Endothelial cell (in vitro differentiated cells): ENCODE measurements around the gene WNT4. TPM values are rescaled to one million over a fixed set of nuclear protein-coding genes. Genes with fewer than 3 reads are reported as not detected.

Experiments
- DNase-seq: peaks from one replicate; pipeline ENCODE4 v3.0.0; 2021; ENCODE audit warnings: low spot score
- H3K27ac Mint-ChIP-seq: one replicate; pipeline ENCODE4 v1.8.0; 2021; ENCODE audit warnings: mixed read lengths, inconsistent platforms; ENCODE audit not compliant: unreplicated experiment
- H3K27me3 Mint-ChIP-seq: one replicate; pipeline ENCODE4 v1.8.0; 2021; ENCODE audit warnings: mild to moderate bottlenecking, moderate library complexity, mixed read lengths, inconsistent platforms; ENCODE audit not compliant: unreplicated experiment
- H3K36me3 Mint-ChIP-seq: one replicate; pipeline ENCODE4 v1.8.0; 2021; ENCODE audit warnings: mild to moderate bottlenecking, low read depth, mixed read lengths, inconsistent platforms; ENCODE audit not compliant: unreplicated experiment
- H3K4me1 Mint-ChIP-seq: one replicate; pipeline ENCODE4 v1.8.0; 2021; ENCODE audit warnings: mild to moderate bottlenecking, mixed read lengths, inconsistent platforms; ENCODE audit not compliant: unreplicated experiment
- H3K4me3 Mint-ChIP-seq: one replicate; pipeline ENCODE4 v1.8.0; 2021; ENCODE audit warnings: mild to moderate bottlenecking, mixed read lengths, inconsistent platforms; ENCODE audit not compliant: unreplicated experiment
- H3K9me3 Mint-ChIP-seq: one replicate; pipeline ENCODE4 v1.8.0; 2021; ENCODE audit warnings: mixed read lengths, inconsistent platforms; ENCODE audit not compliant: unreplicated experiment
- total RNA-seq: library from RNA; stranded (reverse); fragmentation: NEBNext Ultra II Directional; extraction: Animal tissue kit (Norgen Biotek cat#: 25700); gene quantifications from one replicate; pipeline ENCODE4 v1.2.1, GENCODE V29; 2021; ENCODE audit not compliant: unreplicated experiment
- TF ChIP-seq, protein P1 (sequence below): fragments of 200-600 bp; sonication (generic); IDR thresholded peaks from one replicate; pipeline ENCODE4 v1.5.0; 2021; ENCODE audit warnings: antibody characterized with exemption; ENCODE audit not compliant: unreplicated experiment

The WNT4 gene
- total RNA-seq, 1 donor from 2014 or later: 0.77 TPM

DNA sequence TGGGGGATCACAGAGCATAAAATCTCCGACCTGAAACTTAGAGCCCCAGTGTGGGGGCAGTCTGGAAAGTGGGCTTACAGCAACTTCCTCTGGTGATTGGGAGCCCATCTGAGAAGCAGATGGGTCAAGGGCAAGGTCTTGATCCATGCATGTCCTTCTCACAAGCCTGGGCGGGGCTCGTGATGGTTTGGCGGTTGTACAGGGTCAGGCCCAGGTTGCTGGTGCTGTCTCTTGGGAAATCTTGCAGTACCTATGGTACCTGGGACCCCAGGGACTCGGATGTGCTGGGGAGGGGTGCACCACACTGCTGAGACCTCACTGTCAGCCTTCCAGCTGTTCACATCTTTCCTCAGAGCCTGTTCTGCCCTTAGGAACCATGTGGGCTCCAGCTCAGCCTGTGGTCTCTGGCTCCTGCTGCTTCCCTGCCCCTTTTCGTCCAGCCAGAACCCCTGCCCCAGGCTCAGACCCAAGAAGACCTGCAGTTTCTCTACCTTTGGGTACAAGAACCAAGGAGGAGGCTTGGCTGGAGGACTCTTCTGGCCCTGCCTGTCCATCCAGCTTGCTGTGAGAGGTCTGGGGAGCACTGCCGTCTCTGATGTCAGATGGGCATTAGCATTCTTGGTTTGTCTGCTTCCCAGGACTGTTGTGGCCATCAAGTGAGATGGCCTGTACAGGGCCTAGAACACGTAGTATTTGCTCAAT is 24.5 kb downstream of the WNT4 start:
- H3K4me3 Mint-ChIP-seq: no peak overlapping the region
- H3K9me3 Mint-ChIP-seq: no peaks in the 10 kb centered on the region
- H3K36me3 Mint-ChIP-seq: peaks cover 15% of the 10 kb centered on the region
- H3K4me1 Mint-ChIP-seq: peaks cover 19% of the 10 kb centered on the region
- TF ChIP-seq, protein P1, sequence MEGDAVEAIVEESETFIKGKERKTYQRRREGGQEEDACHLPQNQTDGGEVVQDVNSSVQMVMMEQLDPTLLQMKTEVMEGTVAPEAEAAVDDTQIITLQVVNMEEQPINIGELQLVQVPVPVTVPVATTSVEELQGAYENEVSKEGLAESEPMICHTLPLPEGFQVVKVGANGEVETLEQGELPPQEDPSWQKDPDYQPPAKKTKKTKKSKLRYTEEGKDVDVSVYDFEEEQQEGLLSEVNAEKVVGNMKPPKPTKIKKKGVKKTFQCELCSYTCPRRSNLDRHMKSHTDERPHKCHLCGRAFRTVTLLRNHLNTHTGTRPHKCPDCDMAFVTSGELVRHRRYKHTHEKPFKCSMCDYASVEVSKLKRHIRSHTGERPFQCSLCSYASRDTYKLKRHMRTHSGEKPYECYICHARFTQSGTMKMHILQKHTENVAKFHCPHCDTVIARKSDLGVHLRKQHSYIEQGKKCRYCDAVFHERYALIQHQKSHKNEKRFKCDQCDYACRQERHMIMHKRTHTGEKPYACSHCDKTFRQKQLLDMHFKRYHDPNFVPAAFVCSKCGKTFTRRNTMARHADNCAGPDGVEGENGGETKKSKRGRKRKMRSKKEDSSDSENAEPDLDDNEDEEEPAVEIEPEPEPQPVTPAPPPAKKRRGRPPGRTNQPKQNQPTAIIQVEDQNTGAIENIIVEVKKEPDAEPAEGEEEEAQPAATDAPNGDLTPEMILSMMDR: no peak
- peaks cover 6% of the 10 kb centered on the region for H3K27me3 Mint-ChIP-seq
- no peak overlapping the region for H3K27ac Mint-ChIP-seq
- DNase-seq: no peak

DNA sequence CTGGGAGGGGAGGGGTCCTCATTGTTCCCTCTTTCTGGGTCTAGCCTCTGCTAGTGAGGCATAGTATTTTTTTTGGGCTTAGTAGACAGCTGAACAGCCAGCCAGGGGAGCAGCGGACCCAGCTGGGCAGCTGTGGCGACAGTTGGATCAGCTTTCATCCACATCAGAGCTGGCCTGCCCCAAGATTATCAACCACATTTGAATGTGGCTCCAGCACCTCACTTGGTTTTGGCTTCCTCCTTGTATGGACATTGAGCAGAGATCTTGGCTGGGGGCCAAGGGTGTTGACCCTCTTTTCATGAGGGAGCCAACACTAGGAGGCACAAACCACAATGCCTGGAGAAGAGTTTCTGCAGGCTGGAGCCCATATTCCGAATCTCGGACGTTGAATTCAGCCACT is 25.0 kb downstream of the WNT4 start:
- Mint-ChIP-seq H3K9me3 (no peaks in the 10 kb centered on the region), H3K4me3 (no peak overlapping the region), H3K36me3 (peaks cover 20% of the 10 kb centered on the region), H3K27ac (no peak overlapping the region), H3K4me1 (peaks cover 25% of the 10 kb centered on the region), H3K27me3 (peaks cover 6% of the 10 kb centered on the region)
- TF ChIP-seq, protein P1: no peak
- no peak for DNase-seq

DNA sequence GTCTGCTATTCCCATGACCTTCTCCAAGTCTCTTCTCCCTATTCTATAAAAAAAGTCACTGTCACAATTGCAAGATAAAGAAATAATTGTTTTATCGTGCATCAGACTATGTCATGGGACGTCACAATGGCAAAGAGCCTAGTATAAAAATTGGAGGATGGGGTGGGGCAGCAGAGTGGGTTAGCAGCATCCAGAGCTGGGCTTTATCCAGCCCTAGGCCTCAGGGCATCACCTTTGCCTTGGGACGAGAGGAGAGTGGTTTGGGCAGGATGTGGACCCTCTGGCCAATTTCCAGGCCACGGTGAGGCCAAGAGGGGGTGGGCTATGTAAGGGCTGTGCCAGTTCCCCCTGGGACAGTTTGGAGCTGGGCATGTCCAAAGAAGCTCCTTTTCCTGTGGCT is 25.7 kb downstream of the WNT4 start:
- Mint-ChIP-seq H3K4me1 (peaks cover 31% of the 10 kb centered on the region), H3K4me3 (no peak overlapping the region), H3K27me3 (peaks cover 6% of the 10 kb centered on the region), H3K27ac (peak overlapping the region; percentile 52), H3K36me3 (peaks cover 20% of the 10 kb centered on the region), H3K9me3 (no peaks in the 10 kb centered on the region)
- TF ChIP-seq, protein P1: no peak
- no peak for DNase-seq

DNA sequence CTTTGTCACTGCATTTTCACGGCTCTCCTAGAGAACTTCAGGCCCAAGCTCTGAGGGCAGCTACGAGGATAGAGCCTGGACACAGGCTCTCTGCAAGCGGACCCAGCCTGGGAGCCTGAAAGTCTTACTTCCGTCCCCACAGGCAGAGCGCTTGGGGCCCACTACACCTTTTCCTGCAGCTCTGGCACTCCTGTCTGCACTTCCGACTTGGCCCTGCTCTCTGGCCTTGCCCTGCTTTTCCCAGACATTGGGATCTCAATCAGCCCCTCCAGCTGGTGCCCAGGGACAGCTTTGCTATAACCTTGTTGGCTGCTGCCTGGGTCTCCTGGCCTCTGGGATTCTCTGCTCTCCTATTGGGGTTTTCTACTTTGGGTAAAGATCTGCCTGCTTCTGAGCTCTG is 27.6 kb downstream of the WNT4 start:
- no peak for DNase-seq
- Mint-ChIP-seq H3K36me3 (peaks cover 14% of the 10 kb centered on the region), H3K27ac (peak overlapping the region; percentile 80), H3K27me3 (peaks cover 9% of the 10 kb centered on the region), H3K4me1 (peaks cover 32% of the 10 kb centered on the region), H3K9me3 (no peaks in the 10 kb centered on the region), H3K4me3 (peak overlapping the region; percentile 52)
- TF ChIP-seq, protein P1: no peak
